HEK293 (cell line): ENCODE measurements around the gene GPR146.
A peak's percentile ranks its signal among the peaks of the same experiment; 100 is the strongest.

Experiments
- CTCF ChIA-PET: fragments of 350-600 bp; formaldehyde crosslinking; extraction: SDS; loops from one replicate; lab custom pipeline; 2021; ENCODE audit warnings: antibody characterized with exemption; lab: Yijun Ruan, JAX
- POLR2A ChIA-PET: fragments of 300-600 bp; formaldehyde crosslinking; extraction: SDS; loops from one replicate; lab custom pipeline; 2020; ENCODE audit warnings: antibody characterized with exemption, inconsistent platforms; lab: Yijun Ruan, JAX
- H3K27ac ChIP-seq: fragments of 200-500 bp; sonication (Bioruptor generic); 2 replicates; pipeline ENCODE4 v1.5.1; 2014; ENCODE audit warnings: low read depth, low read length, control low read depth, inconsistent platforms; ENCODE audit errors: extremely low read depth
- H3K36me3 ChIP-seq, 2 experiments: fragments of 200-500 bp in 1 of 2; sonication (Bioruptor generic) in 1 of 2; 1 replicate in 1 of 2; 2 replicates in 1 of 2; pipeline ENCODE4 v1.5.1; 2014 to 2017; ENCODE audit warnings: inconsistent platforms in 2 of 2, low read length in 2 of 2; ENCODE audit not compliant: control insufficient read depth in 2 of 2, insufficient read depth in 1 of 2
- H3K4me1 ChIP-seq: fragments of 200-500 bp; sonication (Bioruptor generic); 2 replicates; pipeline ENCODE4 v1.5.1; 2014; ENCODE audit warnings: mild to moderate bottlenecking, low read length, inconsistent platforms; ENCODE audit not compliant: control insufficient read depth, insufficient read depth
- H3K4me3 ChIP-seq: 2 replicates; pipeline ENCODE4 v1.5.1; 2011; ENCODE audit warnings: low read depth, mild to moderate bottlenecking, control low read depth, low read length, moderate library complexity
- H3K9me3 ChIP-seq: fragments of 200-500 bp; sonication (Bioruptor generic); 2 replicates; pipeline ENCODE4 v1.5.1; 2014; ENCODE audit warnings: low read depth, low read length, inconsistent platforms; ENCODE audit not compliant: control insufficient read depth, insufficient read depth
- ATF2 ChIP-seq: fragments of 450-650 bp; formaldehyde crosslinking; IDR thresholded peaks from 2 replicates; pipeline ENCODE4 v1.5.1; 2016; ENCODE audit warnings: missing biosample characterization, missing genetic modification characterization, low read depth
- GLIS1 ChIP-seq: fragments of 450-650 bp; formaldehyde crosslinking; IDR thresholded peaks from 2 replicates; pipeline ENCODE4 v1.5.1; 2016; ENCODE audit warnings: missing biosample characterization, missing genetic modification characterization
- GLIS2 ChIP-seq: fragments of 450-650 bp; formaldehyde crosslinking; IDR thresholded peaks from 2 replicates; pipeline ENCODE4 v1.5.1; 2016; ENCODE audit warnings: missing biosample characterization, missing genetic modification characterization
- HIC1 ChIP-seq: fragments of 450-650 bp; formaldehyde crosslinking; IDR thresholded peaks from 2 replicates; pipeline ENCODE4 v1.5.1; 2016; ENCODE audit warnings: missing biosample characterization, missing genetic modification characterization
- SETDB1 ChIP-seq: IDR thresholded peaks from one replicate; pipeline ENCODE4 v1.6.1; 2017; ENCODE audit warnings: mild to moderate bottlenecking, low read length, moderate library complexity, mixed read lengths; ENCODE audit not compliant: insufficient read length
- ZBTB44 ChIP-seq: fragments of 450-650 bp; IDR thresholded peaks from 2 replicates; pipeline ENCODE4 v1.5.1; 2018; ENCODE audit warnings: missing biosample characterization, mild to moderate bottlenecking, missing genetic modification characterization
- ZBTB7A ChIP-seq: fragments of 450-650 bp; formaldehyde crosslinking; IDR thresholded peaks from 2 replicates; pipeline ENCODE4 v1.5.1; 2016; ENCODE audit warnings: low read depth, missing biosample characterization, missing genetic modification characterization
- ZNF16 ChIP-seq: fragments of 450-650 bp; formaldehyde crosslinking; IDR thresholded peaks from 2 replicates; pipeline ENCODE4 v1.5.1; 2016; ENCODE audit warnings: low read depth, missing biosample characterization, missing genetic modification characterization
- ZNF211 ChIP-seq: fragments of 450-650 bp; formaldehyde crosslinking; IDR thresholded peaks from 2 replicates; pipeline ENCODE4 v1.5.1; 2016; ENCODE audit warnings: low read depth, missing biosample characterization, missing genetic modification characterization
- ZNF266 ChIP-seq: fragments of 450-650 bp; formaldehyde crosslinking; IDR thresholded peaks from 2 replicates; pipeline ENCODE4 v1.5.1; 2016; ENCODE audit warnings: missing biosample characterization, missing genetic modification characterization, low read depth
- ZNF302 ChIP-seq: fragments of 450-650 bp; formaldehyde crosslinking; IDR thresholded peaks from 2 replicates; pipeline ENCODE4 v1.5.1; 2016; ENCODE audit warnings: missing biosample characterization, missing genetic modification characterization, low read depth
- ZNF335 ChIP-seq: fragments of 450-650 bp; formaldehyde crosslinking; conservative IDR thresholded peaks from 2 replicates; pipeline ENCODE4 v1.5.1; 2016; ENCODE audit warnings: missing biosample characterization, missing genetic modification characterization
- ZNF426 ChIP-seq: fragments of 450-650 bp; formaldehyde crosslinking; IDR thresholded peaks from 2 replicates; pipeline ENCODE4 v1.5.1; 2017; ENCODE audit warnings: missing biosample characterization, missing genetic modification characterization, mild to moderate bottlenecking, inconsistent platforms, moderate library complexity
- ZNF488 ChIP-seq: fragments of 450-650 bp; formaldehyde crosslinking; IDR thresholded peaks from 2 replicates; pipeline ENCODE4 v1.5.1; 2016; ENCODE audit warnings: missing biosample characterization, missing genetic modification characterization
- ZNF560 ChIP-seq: fragments of 450-650 bp; formaldehyde crosslinking; IDR thresholded peaks from 2 replicates; pipeline ENCODE4 v1.5.1; 2017; ENCODE audit warnings: missing biosample characterization, missing genetic modification characterization, borderline replicate concordance
- ZNF580 ChIP-seq: fragments of 450-650 bp; formaldehyde crosslinking; IDR thresholded peaks from 2 replicates; pipeline ENCODE4 v1.5.1; 2016; ENCODE audit warnings: missing biosample characterization, missing genetic modification characterization
- ZNF629 ChIP-seq: fragments of 450-650 bp; formaldehyde crosslinking; IDR thresholded peaks from 2 replicates; pipeline ENCODE4 v1.5.1; 2017; ENCODE audit warnings: missing biosample characterization, missing genetic modification characterization

GPR146 gene

GRCh38 chr7:1019255-1019785 lies 25.0 kb upstream of the GPR146 start (continued):
- TF ChIP-seq ZNF426: no peak
- no peak for TF ChIP-seq ZNF488 (tag by site-specific recombination)
- TF ChIP-seq ZNF211 (tag by site-specific recombination): no peak
- no peak for TF ChIP-seq ZBTB7A (tag by site-specific recombination)
- TF ChIP-seq ZNF16: no peak

GRCh38 chr7:1019789-1020610 lies 24.3 kb upstream of the GPR146 start:
- Histone ChIP-seq H3K9me3 (no peaks in the 10 kb centered on the region), H3K4me1 (peaks cover 4% of the 10 kb centered on the region; the same call in 1 of the 2 replicates), H3K36me3 (no peaks in the 10 kb centered on the region), H3K27ac (no peak overlapping the region), H3K4me3 (no peak overlapping the region)
- ChIA-PET POLR2A (interaction anchor here (0.7 to 1.2 kb wide), 2 partner anchors 28 to 34 kb away, joined by 3 to 4 read pairs; no protein-coding TSS in a partner anchor), CTCF (interaction anchor here (0.6 to 1.6 kb wide), 2 partner anchors 13 to 45 kb away, joined by 3 to 9 read pairs; no protein-coding TSS in a partner anchor)
- no peak for TF ChIP-seq ATF2 (tag by site-specific recombination)
- TF ChIP-seq ZNF560 (tag by site-specific recombination): no peak
- TF ChIP-seq ZNF580 (tag by site-specific recombination): no peak

GRCh38 chr7:1020849-1021251 lies 23.5 kb upstream of the GPR146 start:
- Histone ChIP-seq H3K4me3 (no peak overlapping the region), H3K27ac (no peak overlapping the region), H3K9me3 (no peaks in the 10 kb centered on the region), H3K36me3 (peaks cover 0 to 8% of the 10 kb centered on the region in 2 experiments; a peak in 1 of 3 replicates), H3K4me1 (peaks cover 4% of the 10 kb centered on the region; the same call in 1 of the 2 replicates)
- TF ChIP-seq GLIS2: peak; percentile 14; the same call in 1 of the 2 replicates
- TF ChIP-seq SETDB1: no peak
- TF ChIP-seq ZNF629: no peak
- TF ChIP-seq ZNF302 (tag by site-specific recombination): no peak
- no peak for TF ChIP-seq ZNF266
- 0 out of 2 replicates have a peak, but pooled peaks have one; percentile 47 for TF ChIP-seq ZNF335 (tag by site-specific recombination)
- TF ChIP-seq HIC1 (tag by site-specific recombination): no peak
- no peak for TF ChIP-seq ZBTB44 (tag by site-specific recombination)
- peak; percentile 94 for TF ChIP-seq GLIS1
- ChIA-PET CTCF (interaction anchor here (0.6 to 1.6 kb wide), 2 partner anchors 44 to 409 kb away, joined by 6 to 9 read pairs; no protein-coding TSS in a partner anchor), POLR2A (interaction anchor here (0.7 to 1.2 kb wide), 2 partner anchors 28 to 34 kb away, joined by 3 to 4 read pairs; no protein-coding TSS in a partner anchor)
